Activated naive CD4-positive, alpha-beta T cell treated with anti-CD3 and anti-CD28 coated beads, Interleukin-2, amount 50 U/mL, for 16 hours (primary cell): ENCODE measurements around the gene MYOM3.

ENCODE experiments used
- DNase-seq: peaks from one replicate; pipeline ENCODE4 v3.0.0-alpha.2; 2020

Gene MYOM3

GRCh38 chr1:24111996-24112779 lies at the start of gene MYOM3:
TSS of gene MYOM3 (minus strand) at chr1:24112135. CDS start at chr1:24108636, 3,499 bp downstream.
- peak; percentile 33 for DNase-seq

GRCh38 chr1:24161270-24161669 lies 49.3 kb upstream of the MYOM3 start:
- DNase-seq = no peak

- no peak for DNase-seq
Measured at GRCh38 chr1:24159366-24159765, 47.4 kb upstream of the MYOM3 start.

- DNase-seq = no peak
Measured at GRCh38 chr1:24157918-24158481, 46.1 kb upstream of the MYOM3 start.

- DNase-seq = no peak
Measured at GRCh38 chr1:24156542-24157260, 44.8 kb upstream of the MYOM3 start.

GRCh38 chr1:24155011-24155782 lies 43.3 kb upstream of the MYOM3 start:
- no peak for DNase-seq

- DNase-seq = no peak
Measured at GRCh38 chr1:24154215-24154614, 42.3 kb upstream of the MYOM3 start.

GRCh38 chr1:24152631-24153494 lies 40.9 kb upstream of the MYOM3 start:
- no peak for DNase-seq

- DNase-seq = no peak
Measured at GRCh38 chr1:24151175-24151533, 39.2 kb upstream of the MYOM3 start.

- DNase-seq = peak; percentile 89
Measured at GRCh38 chr1:24150234-24151174, 38.6 kb upstream of the MYOM3 start.

GRCh38 chr1:24149866-24150233 lies 37.9 kb upstream of the MYOM3 start:
- DNase-seq = peak; percentile 56

GRCh38 chr1:24147816-24148215 lies 35.9 kb upstream of the MYOM3 start:
- DNase-seq = no peak

GRCh38 chr1:24147194-24147593 lies 35.3 kb upstream of the MYOM3 start:
- no peak for DNase-seq

- no peak for DNase-seq
Measured at GRCh38 chr1:24142546-24143534, 30.9 kb upstream of the MYOM3 start, which contains the start of gene IL22RA1. TSS of gene IL22RA1 (minus strand) at chr1:24143140. CDS start at chr1:24143082, 58 bp downstream.

- no peak for DNase-seq
Measured at GRCh38 chr1:24141311-24141997, 29.5 kb upstream of the MYOM3 start.

GRCh38 chr1:24140741-24141181 lies 28.8 kb upstream of the MYOM3 start:
- DNase-seq = no peak

GRCh38 chr1:24139841-24140425 lies 28.0 kb upstream of the MYOM3 start:
- DNase-seq = no peak

GRCh38 chr1:24139222-24139489 lies 27.2 kb upstream of the MYOM3 start:
- no peak for DNase-seq
